HG02938 (cell line): Measurements from ENCODE around the gene KCNMA1.

Experiments
- ATAC-seq: cut with Tn5 transposase; IDR thresholded peaks from one replicate; pipeline ENCODE4 v1.9.1; 2021; ENCODE audit warnings: mild to moderate bottlenecking, moderate library complexity; ENCODE audit not compliant: unreplicated experiment

Gene KCNMA1

DNA sequence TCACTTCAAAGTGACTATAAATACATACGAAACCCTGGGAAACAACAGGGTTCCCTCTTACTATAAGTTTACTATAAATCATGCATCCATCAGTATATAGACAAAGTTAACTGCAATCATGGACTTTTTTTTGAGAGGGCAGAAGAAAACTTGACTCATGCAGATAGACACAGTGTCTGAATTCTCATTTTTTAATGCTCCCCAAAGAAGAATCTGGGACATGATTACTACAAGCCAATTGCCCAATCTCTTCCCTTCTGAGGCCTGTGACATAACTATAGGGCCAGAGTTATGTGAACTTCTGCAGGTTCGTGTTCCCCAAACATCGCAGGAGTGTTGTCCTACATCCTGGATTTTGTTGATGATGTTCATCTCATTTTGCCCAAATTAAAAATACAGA, 376.5 kb downstream of the KCNMA1 start:
- ATAC-seq = no peak

GRCh38 chr10:77259171-77259874, 378.3 kb downstream of the KCNMA1 start:
- no peak for ATAC-seq

DNA sequence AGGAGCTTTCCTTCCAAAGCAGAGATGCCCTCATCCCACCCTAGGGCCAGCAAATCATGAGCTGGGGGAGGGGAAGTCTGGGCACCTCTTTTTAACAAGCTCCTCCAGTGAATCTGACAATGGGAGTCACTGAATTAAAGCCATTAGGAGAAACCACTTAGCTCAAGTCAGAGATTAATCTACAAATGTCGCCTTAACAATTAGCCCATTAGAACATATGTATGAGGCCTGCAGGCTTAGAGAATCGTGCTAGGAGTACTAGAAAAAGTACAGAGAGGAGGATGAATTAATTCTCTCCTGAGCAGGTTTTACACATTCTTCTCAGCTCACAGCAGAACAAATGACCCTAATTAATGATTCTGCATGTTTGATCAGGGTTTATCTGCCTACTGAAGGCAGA, 381.3 kb downstream of the KCNMA1 start:
- no peak for ATAC-seq

- ATAC-seq = no peak
Observed at GRCh38 chr10:77253556-77254064, 384.0 kb downstream of the KCNMA1 start.

DNA sequence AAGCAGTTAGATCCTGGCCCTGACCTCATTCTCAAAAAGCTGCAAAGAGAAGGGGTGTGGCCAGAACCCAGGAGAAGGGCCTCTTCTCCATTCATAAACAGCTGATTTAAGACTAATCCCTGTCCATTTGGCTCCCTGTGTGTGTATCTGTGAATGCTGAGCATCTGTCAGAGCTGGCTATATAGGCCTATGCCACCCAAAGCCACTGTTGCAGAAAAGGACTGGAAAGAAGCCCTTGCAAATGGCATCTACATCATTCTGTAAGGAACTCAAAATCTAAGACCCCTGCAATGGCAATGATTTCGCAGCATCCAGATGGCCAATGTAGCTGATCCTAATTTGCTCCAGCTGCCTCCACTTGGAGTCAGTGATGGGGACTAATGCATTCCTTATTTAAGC, 384.5 kb downstream of the KCNMA1 start:
- no peak for ATAC-seq

- ATAC-seq = no peak
Observed at GRCh38 chr10:77252380-77253146, 385.0 kb downstream of the KCNMA1 start.

- no peak for ATAC-seq
Observed at GRCh38 chr10:77251297-77252013, 386.2 kb downstream of the KCNMA1 start.

GRCh38 chr10:77249901-77250459, 387.6 kb downstream of the KCNMA1 start:
- ATAC-seq = no peak

DNA sequence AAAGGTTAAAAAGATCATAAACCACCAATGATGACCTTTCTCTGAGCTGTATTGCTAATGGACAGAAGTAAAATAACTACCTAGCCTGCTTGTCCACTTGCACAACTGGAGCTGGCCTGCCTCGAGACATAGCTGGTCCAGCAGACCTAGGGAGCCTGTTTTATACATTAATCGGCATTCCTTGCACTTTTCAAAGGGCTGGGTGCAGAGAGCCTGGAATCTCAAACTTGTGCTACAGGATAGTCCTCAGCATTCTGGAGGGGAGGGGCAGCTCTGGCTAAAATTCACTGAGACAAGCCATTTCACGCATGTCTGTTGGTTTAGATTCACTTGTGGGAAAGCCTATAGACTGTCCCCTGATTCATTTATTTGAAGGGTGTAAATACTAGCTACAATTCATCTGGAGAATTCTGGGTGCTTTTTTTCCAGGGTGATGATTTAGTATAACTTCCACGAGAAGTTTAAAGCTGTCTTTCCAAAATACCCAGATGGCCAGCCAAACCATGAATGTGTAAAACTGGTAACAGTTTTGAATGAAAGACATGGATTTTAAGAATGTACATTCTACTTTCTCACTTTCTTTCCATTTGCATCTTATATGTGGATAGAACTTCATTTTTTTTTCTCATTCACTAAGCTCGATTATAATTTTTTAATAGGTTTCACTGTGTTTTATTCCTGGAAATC, 389.4 kb downstream of the KCNMA1 start:
- no peak for ATAC-seq

- ATAC-seq = no peak
Observed at GRCh38 chr10:77247031-77247990, 390.3 kb downstream of the KCNMA1 start.

DNA sequence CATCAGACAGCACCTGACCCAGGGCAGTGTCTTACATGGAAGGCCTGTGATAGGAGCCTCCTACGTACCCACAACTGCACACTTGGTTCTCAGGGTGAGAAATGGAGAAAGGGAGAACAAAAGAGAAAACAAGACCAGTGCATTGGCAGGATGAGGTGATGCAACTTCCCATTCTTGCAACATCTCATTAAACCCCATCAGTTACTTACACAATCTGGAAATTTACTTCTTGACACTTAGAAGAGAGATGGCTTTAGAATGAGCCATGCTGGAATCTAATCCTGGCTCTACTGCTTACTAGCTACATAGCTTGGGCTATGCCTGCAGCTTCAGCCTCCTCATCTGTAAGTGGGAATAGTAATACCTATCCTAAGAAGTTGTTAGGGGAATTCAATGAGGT, 391.7 kb downstream of the KCNMA1 start:
- no peak for ATAC-seq

- ATAC-seq = no peak
Observed at GRCh38 chr10:77244746-77245145, 392.9 kb downstream of the KCNMA1 start.

DNA sequence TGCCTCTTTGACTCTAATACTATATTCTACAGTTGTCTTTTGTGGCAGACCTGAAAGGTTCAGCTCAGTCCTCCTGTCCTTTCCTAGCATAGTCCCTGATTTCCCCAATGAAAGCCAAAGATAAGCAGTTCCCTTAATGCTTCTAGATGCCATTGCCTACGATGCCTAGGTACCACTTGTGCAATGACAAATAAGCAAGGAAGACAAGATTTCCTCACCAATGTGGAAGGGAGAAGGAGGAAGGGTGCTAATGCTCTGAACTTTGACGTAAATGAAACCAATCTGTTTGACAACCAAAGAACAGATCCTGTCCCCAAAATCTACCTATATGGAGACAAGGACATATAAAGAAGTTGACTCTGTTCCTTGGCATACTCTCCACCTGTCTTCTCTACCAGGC, 393.3 kb downstream of the KCNMA1 start:
- ATAC-seq = no peak

DNA sequence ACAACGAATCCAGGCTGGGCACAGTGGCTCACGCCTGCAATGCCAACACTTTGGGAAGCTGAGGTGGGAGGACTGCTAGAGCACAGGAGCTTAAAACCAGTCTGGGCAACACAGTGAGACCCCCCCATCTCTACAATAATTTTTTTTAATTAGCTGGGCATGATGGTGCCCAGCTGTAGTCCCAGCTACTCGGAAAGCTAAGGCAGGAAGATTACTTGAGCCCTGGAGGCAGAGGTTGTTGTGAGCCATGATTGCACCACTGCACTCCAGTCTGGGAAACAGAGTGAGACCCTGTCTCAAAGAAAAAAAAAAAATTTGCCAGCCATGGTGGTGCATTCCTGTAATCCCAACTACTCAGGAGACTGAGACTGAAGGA, 396.3 kb downstream of the KCNMA1 start:
- no peak for ATAC-seq

GRCh38 chr10:77240706-77241349, 396.8 kb downstream of the KCNMA1 start:
- ATAC-seq = no peak

GRCh38 chr10:77240041-77240652, 397.5 kb downstream of the KCNMA1 start:
- ATAC-seq = no peak

DNA sequence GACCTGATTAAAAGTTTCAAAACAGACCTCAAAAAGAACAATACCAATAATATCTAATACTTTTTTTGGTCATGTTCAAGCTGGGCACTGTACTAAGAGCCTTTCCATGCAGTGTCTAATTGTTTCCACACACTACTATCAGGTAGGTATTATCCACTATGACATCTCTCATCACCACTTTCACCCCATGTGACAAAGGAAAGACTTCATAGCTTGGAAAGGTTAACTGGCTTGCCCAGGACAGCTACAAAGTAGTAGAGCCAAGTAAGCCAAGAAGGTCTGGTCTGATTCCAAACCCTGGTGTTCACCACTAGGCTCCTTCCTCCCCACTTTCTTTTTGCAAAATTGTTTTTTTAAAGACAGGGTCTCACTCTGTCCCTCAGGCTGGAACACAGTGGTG, 400.5 kb downstream of the KCNMA1 start:
- no peak for ATAC-seq

- no peak for ATAC-seq
Observed at GRCh38 chr10:77236700-77237099, 400.9 kb downstream of the KCNMA1 start.

GRCh38 chr10:77236029-77236428, 401.6 kb downstream of the KCNMA1 start:
- ATAC-seq = no peak
